ENCODE results near the gene INTS14.

INTS14 gene

GRCh38 chr15:65583701-65584100 is 27.2 kb downstream of the INTS14 start:
- Histone ChIP-seq H3K27ac (replicated peaks) (no peak overlapping the region), H3K4me3 (replicated peaks; ENCODE audit: insufficient read depth, low read length) (no peak overlapping the region), H3K27me3 (ENCODE audit: insufficient read depth, poor library complexity, severe bottlenecking) (no peaks in the 10 kb centered on the region)
- TF ChIP-seq REST (IDR thresholded peaks at IDR 0.05; ENCODE audit: insufficient replicate concordance, low read depth) (no peak), POLR2AphosphoS5 (IDR thresholded peaks at IDR 0.05; ENCODE audit: low read depth) (no peak), SPI1 (IDR thresholded peaks at IDR 0.05; ENCODE audit: borderline replicate concordance, low read depth) (no peak), GABPA (IDR thresholded peaks at IDR 0.05; ENCODE audit: low read depth) (no peak), CTCF (IDR thresholded peaks at IDR 0.05; ENCODE audit: insufficient read depth, low read length) (no peak)
- DNase-seq (ENCODE audit: low read depth in 1 of 2, low spot score in 1 of 2) = no peak

GRCh38 chr15:65580287-65580686 is 30.6 kb downstream of the INTS14 start:
- Histone ChIP-seq H3K4me3 (replicated peaks; ENCODE audit: insufficient read depth, low read length) (no peak overlapping the region), H3K27me3 (ENCODE audit: insufficient read depth, poor library complexity, severe bottlenecking) (no peaks in the 10 kb centered on the region), H3K27ac (replicated peaks) (no peak overlapping the region)
- DNase-seq (ENCODE audit: low read depth in 1 of 2, low spot score in 1 of 2) = no peak
- TF ChIP-seq GABPA (IDR thresholded peaks at IDR 0.05; ENCODE audit: low read depth) (no peak), POLR2AphosphoS5 (IDR thresholded peaks at IDR 0.05; ENCODE audit: low read depth) (no peak), SPI1 (IDR thresholded peaks at IDR 0.05; ENCODE audit: borderline replicate concordance, low read depth) (no peak), CTCF (IDR thresholded peaks at IDR 0.05; ENCODE audit: insufficient read depth, low read length) (no peak), REST (IDR thresholded peaks at IDR 0.05; ENCODE audit: insufficient replicate concordance, low read depth) (no peak)

GRCh38 chr15:65579762-65580161 is 31.2 kb downstream of the INTS14 start:
- TF ChIP-seq GABPA (IDR thresholded peaks at IDR 0.05; ENCODE audit: low read depth) (no peak), REST (IDR thresholded peaks at IDR 0.05; ENCODE audit: insufficient replicate concordance, low read depth) (no peak), SPI1 (IDR thresholded peaks at IDR 0.05; ENCODE audit: borderline replicate concordance, low read depth) (no peak), POLR2AphosphoS5 (IDR thresholded peaks at IDR 0.05; ENCODE audit: low read depth) (no peak; the same call in 1 of the 2 replicates), CTCF (IDR thresholded peaks at IDR 0.05; ENCODE audit: insufficient read depth, low read length) (no peak)
- no peaks in the 10 kb centered on the region for H3K27me3 ChIP-seq (ENCODE audit: insufficient read depth, poor library complexity, severe bottlenecking)
- H3K4me3 ChIP-seq (replicated peaks; ENCODE audit: insufficient read depth, low read length) = no peak overlapping the region
- H3K27ac ChIP-seq (replicated peaks) = no peak overlapping the region
- DNase-seq (ENCODE audit: low read depth in 1 of 2, low spot score in 1 of 2) = no peak
